Psoas muscle (tissue), 8 donors: ENCODE results near the gene SPATS2L. TPM values are rescaled to one million over a fixed set of nuclear protein-coding genes. Genes with fewer than 3 reads are reported as not detected.
A peak's percentile ranks its signal among the peaks of the same experiment; 100 is the strongest.

Experiments used
- ATAC-seq, 4 donors: fragments of 200-7000 bp; cut with Tn5 transposase; one replicate each; pipeline ENCODE4 v1.9.1; 2020; ENCODE audit warnings: moderate library complexity in 3 of 4, mild to moderate bottlenecking in 2 of 4
- DNase-seq, 2 donors: peaks; one replicate each; pipeline ENCODE4 v3.0.0-alpha.2; 2020
- H3K27ac ChIP-seq: fragments of 200-600 bp; one replicate; pipeline ENCODE4 v1.8.0; 2022
- H3K27me3 ChIP-seq, 3 donors: fragments of 200-600 bp in 1 of 3; one replicate each; pipeline versions ENCODE4 v1.6.1 to v1.8.0; 2013 to 2022; ENCODE audit warnings: low read length in 2 of 3, mild to moderate bottlenecking in 2 of 3, moderate library complexity in 1 of 3; ENCODE audit not compliant: insufficient read depth in 3 of 3
- H3K36me3 ChIP-seq, 2 donors: fragments of 200-600 bp in 1 of 2; one replicate each; pipeline versions ENCODE4 v1.6.1 to v1.8.0; 2013 to 2022; ENCODE audit warnings: low read depth in 1 of 2, mild to moderate bottlenecking in 1 of 2, moderate library complexity in 1 of 2; ENCODE audit not compliant: insufficient read depth in 1 of 2
- H3K4me1 ChIP-seq: fragments of 200-600 bp; one replicate; pipeline ENCODE4 v1.8.0; 2022
- H3K4me3 ChIP-seq: fragments of 200-600 bp; one replicate; pipeline ENCODE4 v1.8.0; 2022; ENCODE audit warnings: mild to moderate bottlenecking
- H3K9me3 ChIP-seq: fragments of 200-600 bp; one replicate; pipeline ENCODE4 v1.8.0; 2022
- CTCF ChIP-seq: fragments of 200-600 bp; IDR thresholded peaks from one replicate; pipeline ENCODE4 v1.8.0; 2022; ENCODE audit warnings: antibody characterized with exemption
- WGBS, 3 donors: extraction: QIAGEN DNeasy Blood & Tissue Kit; methylation state at CpG; one replicate each; pipeline versions ENCODE4 v1.1.6 to v1.1.7; 2013; 5-methylcytosine and 5-hydroxymethylcytosine counted together
- intact Hi-C, 2 donors: fragments of 100-400 bp; cut with DNase I; formaldehyde crosslinking; loops; one replicate each; pipeline versions ENCODE4 v1.11.0 to v1.14.2; 2022
- polyA plus RNA-seq, 3 donors: library from polyadenylated mRNA; stranded (reverse); fragments of 200-250 nt; gene quantifications; one replicate each; pipeline ENCODE4 v1.2.3, GENCODE V29; 2013
- total RNA-seq, 4 donors: library from RNA; stranded (reverse); fragmentation: NEBNext Ultra II Directional in 2 of 4; extraction: Animal tissue kit (Norgen Biotek cat#: 25700) in 2 of 4; gene quantifications; one replicate each; pipeline versions ENCODE4 v1.2.1 to v1.2.4, GENCODE V29; 2021 to 2023
- donor health status: healthy with polysubstance abuse.
- donor health status: DM: no; HTN: no; CAD: no; lungs with moderate emphysema.
- donor health status: Bipolar disorder and iron deficiency.
- donor health status: healthy.
- donor health status: DM: yes; HTN: yes; CAD: no.
- donor health status: DM: no; HTN: no; CAD: no.
- donor health status: DM: no; HTN: no; CAD: no.
- donor health status: DM: yes; HTN: yes; CAD: no.

SPATS2L gene
- total and polyA plus RNA-seq, 7 donors, result 34.2 to 286 (median 60.2) TPM

- intact Hi-C loops, result no loop called here
- ATAC-seq, result no peak
- TF ChIP-seq CTCF, result no peak
- Histone ChIP-seq H3K36me3 (no peaks in the 10 kb centered on the region), H3K9me3 (no peaks in the 10 kb centered on the region), H3K4me1 (peaks cover 31% of the 10 kb centered on the region), H3K4me3 (no peak overlapping the region), H3K27ac (no peak overlapping the region), H3K27me3 (no peaks in the 10 kb centered on the region)
- WGBS, 3 donors, result 86 to 93% (median 89%) methylated on average over 9 of the region's 9 CpGs
- DNase-seq, result no peak
Observed at GRCh38 chr2:200348897-200349563, 42.5 kb downstream of the SPATS2L start.

GRCh38 chr2:200349868-200350267, 43.4 kb downstream of the SPATS2L start:
- DNase-seq (no peak), ATAC-seq (no peak)
- no peak overlapping the region for H3K27ac ChIP-seq
- no peak for TF ChIP-seq CTCF
- H3K4me1 ChIP-seq, result peaks cover 31% of the 10 kb centered on the region
- no peaks in the 10 kb centered on the region for H3K36me3 ChIP-seq
- H3K9me3 ChIP-seq, result no peaks in the 10 kb centered on the region
- intact Hi-C loops, result no loop called here
- WGBS, 3 donors, result 96 to 99% (median 98%) methylated on average over 3 of the region's 3 CpGs
- no peaks in the 10 kb centered on the region for H3K27me3 ChIP-seq
- no peak overlapping the region for H3K4me3 ChIP-seq

GRCh38 chr2:200350850-200351285, 44.4 kb downstream of the SPATS2L start:
- TF ChIP-seq CTCF, result no peak
- no peak for ATAC-seq
- H3K27ac ChIP-seq, result no peak overlapping the region
- WGBS, 3 donors, result 85 to 93% (median 87%) methylated on average over 1 of the region's 1 CpG
- intact Hi-C loops, result no loop called here
- H3K4me3 ChIP-seq, result no peak overlapping the region
- H3K36me3 ChIP-seq, result no peaks in the 10 kb centered on the region
- no peaks in the 10 kb centered on the region for H3K9me3 ChIP-seq
- no peak for DNase-seq
- no peaks in the 10 kb centered on the region for H3K27me3 ChIP-seq
- peaks cover 25% of the 10 kb centered on the region for H3K4me1 ChIP-seq

GRCh38 chr2:200351815-200352214, 45.3 kb downstream of the SPATS2L start:
- no peak for TF ChIP-seq CTCF
- peaks cover 28% of the 10 kb centered on the region for H3K4me1 ChIP-seq

GRCh38 chr2:200352636-200353035, 46.1 kb downstream of the SPATS2L start:
- ATAC-seq (no peak), DNase-seq (no peak)
- H3K4me3 ChIP-seq, result no peak overlapping the region
- peak overlapping the region; percentile 14 for H3K27ac ChIP-seq
- TF ChIP-seq CTCF, result no peak
- H3K9me3 ChIP-seq, result no peaks in the 10 kb centered on the region
- no peaks in the 10 kb centered on the region for H3K36me3 ChIP-seq
- WGBS, 3 donors, result 54 to 86% (median 71%) methylated on average over 1 of the region's 1 CpG
- intact Hi-C loops, result no loop called here
- peaks cover 36% of the 10 kb centered on the region for H3K4me1 ChIP-seq
- H3K27me3 ChIP-seq, result no peaks in the 10 kb centered on the region

More at GRCh38 chr2:200351815-200352214, 45.3 kb downstream of the SPATS2L start:
- ATAC-seq, result no peak
- no peaks in the 10 kb centered on the region for H3K36me3 ChIP-seq
- intact Hi-C loops, result no loop called here
- no peaks in the 10 kb centered on the region for H3K27me3 ChIP-seq
- no peak overlapping the region for H3K4me3 ChIP-seq
- H3K9me3 ChIP-seq, result no peaks in the 10 kb centered on the region
- WGBS, 3 donors, result 15 to 41% (median 20%) methylated on average over 2 of the region's 2 CpGs
- H3K27ac ChIP-seq, result no peak overlapping the region
- no peak for DNase-seq
